CD4-positive, CD25-positive, alpha-beta regulatory T cell (primary cell): ENCODE measurements around the gene KLF13. TPM values are rescaled to one million over a fixed set of nuclear protein-coding genes. Genes with fewer than 3 reads are reported as not detected.

Experiments used
- ATAC-seq, 2 donors: fragments of 150-1000 bp; cut with Tn5 transposase; one replicate each; pipeline ENCODE4 v1.10.0; 2021; ENCODE audit warnings: low read depth in 2 of 2, moderate number of reproducible peaks in 2 of 2, moderate library complexity in 1 of 2
- DNase-seq, 3 donors: peaks; one replicate each; pipeline versions ENCODE4 v3.0.0 to v3.0.0-alpha.2; 2012 to 2022; ENCODE audit warnings: mixed read lengths in 1 of 3
- H3K27ac ChIP-seq: one replicate; pipeline ENCODE4 v1.7.0; 2013; ENCODE audit warnings: mild to moderate bottlenecking, low read length; ENCODE audit not compliant: insufficient read depth, poor library complexity, severe bottlenecking
- H3K27me3 ChIP-seq: one replicate; pipeline ENCODE4 v1.7.0; 2013; ENCODE audit warnings: low read length; ENCODE audit not compliant: control insufficient read depth, insufficient read depth
- H3K36me3 ChIP-seq: one replicate; pipeline ENCODE4 v1.7.0; 2013; ENCODE audit warnings: mild to moderate bottlenecking, low read length, moderate library complexity; ENCODE audit not compliant: control insufficient read depth, insufficient read depth
- H3K4me1 ChIP-seq: 2 replicates; pipeline ENCODE4 v1.7.0; 2013; ENCODE audit warnings: mild to moderate bottlenecking, low read length; ENCODE audit not compliant: insufficient read depth, control insufficient read depth, poor library complexity, severe bottlenecking
- H3K4me3 ChIP-seq: one replicate; pipeline ENCODE4 v1.7.0; 2013; ENCODE audit warnings: low read depth, mild to moderate bottlenecking, low read length, moderate library complexity
- H3K9me3 ChIP-seq, 2 experiments: 1 replicate in 1 of 2; 2 replicates in 1 of 2; pipeline ENCODE4 v1.7.0; 2013; ENCODE audit warnings: low read length in 2 of 2, mild to moderate bottlenecking in 1 of 2, moderate library complexity in 1 of 2; ENCODE audit not compliant: control insufficient read depth in 2 of 2
- H3K27ac Mint-ChIP-seq, 3 donors: one replicate each; pipeline ENCODE4 v1.8.0; 2020 to 2022; ENCODE audit warnings: mild to moderate bottlenecking in 3 of 3, mixed read lengths in 3 of 3, moderate library complexity in 2 of 3
- H3K27me3 Mint-ChIP-seq: one replicate; pipeline ENCODE4 v1.8.0; 2022; ENCODE audit warnings: mild to moderate bottlenecking, mixed read lengths
- H3K36me3 Mint-ChIP-seq: one replicate; pipeline ENCODE4 v1.8.0; 2020; ENCODE audit warnings: mixed read lengths
- H3K4me1 Mint-ChIP-seq, 4 donors: one replicate each; pipeline ENCODE4 v1.8.0; 2020 to 2022; ENCODE audit warnings: mixed read lengths in 4 of 4, mild to moderate bottlenecking in 1 of 4
- H3K4me3 Mint-ChIP-seq, 4 donors: one replicate each; pipeline ENCODE4 v1.8.0; 2020 to 2022; ENCODE audit warnings: mild to moderate bottlenecking in 4 of 4, mixed read lengths in 4 of 4, moderate library complexity in 3 of 4
- H3K9me3 Mint-ChIP-seq, 7 donors: one replicate each; pipeline ENCODE4 v1.8.0; 2020 to 2022; ENCODE audit warnings: mixed read lengths in 7 of 7, mild to moderate bottlenecking in 3 of 7, moderate library complexity in 2 of 7
- polyA plus RNA-seq, 4 donors: library from polyadenylated mRNA; unstranded; fragments of 300-500 nt; fragmentation: Illumina TruSeq; gene quantifications; one replicate each; pipeline ENCODE4 v1.2.3, GENCODE V29; 2021
- total RNA-seq: library from RNA; stranded (reverse); gene quantifications from one replicate; pipeline ENCODE4 v1.2.3, GENCODE V29; 2022

The KLF13 gene
- total and polyA plus RNA-seq, 5 donors from 2014 or later = 36.3 to 227 (median 50.4) TPM

DNA sequence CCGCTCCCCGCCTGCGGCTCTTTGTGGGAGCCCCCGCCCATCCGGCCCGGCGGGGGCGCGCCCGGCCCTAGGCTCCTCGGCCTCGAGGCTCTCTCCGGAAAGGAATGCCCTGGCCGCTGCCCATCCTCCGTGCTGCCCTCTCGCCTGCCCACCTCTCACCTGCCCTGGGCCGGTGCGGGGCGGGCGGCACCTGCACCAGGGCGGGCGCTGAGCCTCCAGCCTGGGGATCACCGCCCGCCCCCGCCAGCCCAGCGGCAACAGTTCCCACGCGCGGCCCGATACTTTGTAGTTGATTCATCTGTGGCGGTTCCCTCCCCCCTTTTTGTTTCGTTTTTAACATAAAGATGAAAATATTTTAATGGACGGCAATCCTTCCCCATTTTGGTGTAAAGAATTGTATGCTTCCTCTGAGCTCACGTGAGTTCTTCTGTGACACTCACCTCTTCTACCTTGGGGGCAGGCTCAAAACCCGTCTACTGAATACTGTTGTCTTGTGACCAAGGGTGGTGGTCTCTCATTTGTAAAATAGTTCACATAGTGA lies 1.9 kb downstream of the KLF13 start:
- Histone ChIP-seq H3K27ac (peak overlapping the region; percentile 99), H3K27me3 (no peaks in the 10 kb centered on the region), H3K4me3 (peak overlapping the region; percentile 97), H3K9me3 (no peaks in the 10 kb centered on the region), H3K4me1 (peaks cover 60% of the 10 kb centered on the region), H3K36me3 (peaks cover 7% of the 10 kb centered on the region)
- H3K36me3 Mint-ChIP-seq = peaks cover 14% of the 10 kb centered on the region
- DNase-seq = peak; percentile 67 to 82 (median 81)
- H3K9me3 Mint-ChIP-seq = peaks cover 0 to 3% (median 0%) of the 10 kb centered on the region in 7 donors
- peak overlapping the region; percentile 93 to 97 (median 95) for H3K27ac Mint-ChIP-seq
- ATAC-seq = peak in 1 of 2 donors; percentile 0
- H3K4me1 Mint-ChIP-seq = peaks cover 23 to 65% (median 46%) of the 10 kb centered on the region in 4 donors
- H3K27me3 Mint-ChIP-seq = peaks cover 6% of the 10 kb centered on the region
- H3K4me3 Mint-ChIP-seq = peak overlapping the region; percentile 94 to 100 (median 98)

GRCh38 chr15:31328969-31329639 lies 2.5 kb downstream of the KLF13 start:
- peaks cover 6% of the 10 kb centered on the region for H3K27me3 Mint-ChIP-seq
- peak overlapping the region; percentile 93 to 97 (median 95) for H3K27ac Mint-ChIP-seq
- Histone ChIP-seq H3K27me3 (no peaks in the 10 kb centered on the region), H3K27ac (peak overlapping the region; percentile 99), H3K4me3 (peak overlapping the region; percentile 97), H3K9me3 (no peaks in the 10 kb centered on the region), H3K36me3 (peaks cover 8% of the 10 kb centered on the region), H3K4me1 (peaks cover 66% of the 10 kb centered on the region)
- ATAC-seq (no peak), DNase-seq (peak in 2 of 3 donors; percentile 46 to 48)
- H3K36me3 Mint-ChIP-seq = peaks cover 14% of the 10 kb centered on the region
- peaks cover 0 to 3% (median 0%) of the 10 kb centered on the region in 7 donors for H3K9me3 Mint-ChIP-seq
- H3K4me1 Mint-ChIP-seq = peaks cover 23 to 67% (median 49%) of the 10 kb centered on the region in 4 donors
- peak overlapping the region; percentile 94 to 100 (median 98) for H3K4me3 Mint-ChIP-seq

- H3K27ac ChIP-seq = peak overlapping the region; percentile 99
- ATAC-seq (no peak), DNase-seq (no peak)
- H3K36me3 ChIP-seq = peaks cover 8% of the 10 kb centered on the region
- Mint-ChIP-seq H3K9me3 (peaks cover 0 to 3% (median 0%) of the 10 kb centered on the region in 7 donors), H3K36me3 (peaks cover 15% of the 10 kb centered on the region), H3K4me1 (peaks cover 17 to 67% (median 47%) of the 10 kb centered on the region in 4 donors), H3K4me3 (peak overlapping the region; percentile 94 to 100 (median 98)), H3K27me3 (peaks cover 6% of the 10 kb centered on the region), H3K27ac (peak overlapping the region; percentile 93 to 97 (median 95))
- H3K4me1 ChIP-seq = peaks cover 69% of the 10 kb centered on the region
- peak overlapping the region; percentile 97 for H3K4me3 ChIP-seq
- no peaks in the 10 kb centered on the region for H3K27me3 ChIP-seq
- H3K9me3 ChIP-seq = no peaks in the 10 kb centered on the region
Measured at GRCh38 chr15:31329640-31330010, 3.0 kb downstream of the KLF13 start.

- DNase-seq = no peak
- Mint-ChIP-seq H3K27ac (peak overlapping the region; percentile 95 to 98 (median 97)), H3K9me3 (peaks cover 0 to 3% (median 0%) of the 10 kb centered on the region in 7 donors), H3K4me1 (peaks cover 17 to 67% (median 52%) of the 10 kb centered on the region in 4 donors), H3K4me3 (peak overlapping the region; percentile 94 to 100 (median 98)), H3K27me3 (peaks cover 6% of the 10 kb centered on the region), H3K36me3 (peaks cover 20% of the 10 kb centered on the region)
- peak overlapping the region; percentile 99 for H3K27ac ChIP-seq
- H3K4me3 ChIP-seq = peak overlapping the region; percentile 97
- H3K36me3 ChIP-seq = peaks cover 13% of the 10 kb centered on the region
- no peaks in the 10 kb centered on the region for H3K9me3 ChIP-seq
- H3K27me3 ChIP-seq = no peaks in the 10 kb centered on the region
- H3K4me1 ChIP-seq = peaks cover 69% of the 10 kb centered on the region
- no peak for ATAC-seq
Measured at GRCh38 chr15:31330111-31330785, 3.6 kb downstream of the KLF13 start.

- H3K36me3 Mint-ChIP-seq = peaks cover 20% of the 10 kb centered on the region
- no peaks in the 10 kb centered on the region for H3K9me3 ChIP-seq
- H3K27me3 ChIP-seq = no peaks in the 10 kb centered on the region
- peak overlapping the region; percentile 99 for H3K27ac ChIP-seq
- H3K27me3 Mint-ChIP-seq = peaks cover 6% of the 10 kb centered on the region
- peak overlapping the region; percentile 90 to 98 (median 95) for H3K27ac Mint-ChIP-seq
- H3K4me3 Mint-ChIP-seq = peak overlapping the region; percentile 94 to 100 (median 98)
- H3K4me1 ChIP-seq = peaks cover 70% of the 10 kb centered on the region
- H3K36me3 ChIP-seq = peaks cover 13% of the 10 kb centered on the region
- peak overlapping the region; percentile 97 for H3K4me3 ChIP-seq
- H3K4me1 Mint-ChIP-seq = peaks cover 17 to 70% (median 56%) of the 10 kb centered on the region in 4 donors
- peaks cover 0 to 3% (median 0%) of the 10 kb centered on the region in 7 donors for H3K9me3 Mint-ChIP-seq
- ATAC-seq = no peak
- no peak for DNase-seq
Measured at GRCh38 chr15:31330836-31331235, 4.2 kb downstream of the KLF13 start.

- H3K36me3 Mint-ChIP-seq = peaks cover 20% of the 10 kb centered on the region
- peak overlapping the region; percentile 74 to 98 (median 95) for H3K27ac Mint-ChIP-seq
- H3K4me3 Mint-ChIP-seq = peak overlapping the region; percentile 94 to 100 (median 98)
- DNase-seq (no peak), ATAC-seq (no peak)
- H3K9me3 Mint-ChIP-seq = peaks cover 0 to 3% (median 0%) of the 10 kb centered on the region in 7 donors
- Histone ChIP-seq H3K27me3 (no peaks in the 10 kb centered on the region), H3K9me3 (no peaks in the 10 kb centered on the region), H3K4me3 (peak overlapping the region; percentile 97), H3K36me3 (peaks cover 13% of the 10 kb centered on the region), H3K4me1 (peaks cover 75% of the 10 kb centered on the region), H3K27ac (peak overlapping the region; percentile 99)
- peaks cover 19 to 76% (median 62%) of the 10 kb centered on the region in 4 donors for H3K4me1 Mint-ChIP-seq
- peaks cover 6% of the 10 kb centered on the region for H3K27me3 Mint-ChIP-seq
Measured at GRCh38 chr15:31331389-31331788, 4.8 kb downstream of the KLF13 start.

- H3K27ac ChIP-seq = peak overlapping the region; percentile 99
- peaks cover 83% of the 10 kb centered on the region for H3K4me1 ChIP-seq
- no peaks in the 10 kb centered on the region for H3K9me3 ChIP-seq
- Mint-ChIP-seq H3K27me3 (peaks cover 6% of the 10 kb centered on the region), H3K9me3 (peaks cover 0 to 3% (median 0%) of the 10 kb centered on the region in 7 donors), H3K4me3 (peak overlapping the region; percentile 94 to 100 (median 98)), H3K4me1 (peaks cover 25 to 84% (median 69%) of the 10 kb centered on the region in 4 donors), H3K27ac (peak overlapping the region; percentile 74 to 98 (median 95)), H3K36me3 (peaks cover 20% of the 10 kb centered on the region)
- no peak for DNase-seq
- peak overlapping the region; percentile 97 for H3K4me3 ChIP-seq
- no peak for ATAC-seq
- no peaks in the 10 kb centered on the region for H3K27me3 ChIP-seq
- peaks cover 15% of the 10 kb centered on the region for H3K36me3 ChIP-seq
Measured at GRCh38 chr15:31332020-31332680, 5.5 kb downstream of the KLF13 start.
